Measurements from ENCODE around the gene TBX15.

DNA sequence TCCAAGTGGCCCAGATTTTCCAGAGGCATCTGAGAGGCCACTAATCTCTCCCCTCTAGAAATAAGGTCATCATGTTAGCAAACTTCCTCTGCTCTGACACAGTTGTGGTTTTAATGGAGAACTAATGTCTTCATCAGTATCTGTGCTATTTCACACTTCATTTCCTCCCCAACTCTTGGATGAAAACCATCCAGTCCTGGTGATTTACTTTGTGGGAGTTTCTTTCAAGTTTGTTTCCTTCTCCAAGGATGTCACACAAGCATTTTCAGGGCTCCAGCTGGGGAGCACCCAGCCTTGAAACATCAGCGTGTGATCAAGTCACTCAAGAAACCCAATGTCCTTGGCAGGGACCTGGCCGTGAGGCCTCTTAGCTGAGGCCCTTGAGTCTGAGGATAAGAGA, 38.8 kb downstream of the TBX15 start:
- TF ChIP-seq, protein P1, sequence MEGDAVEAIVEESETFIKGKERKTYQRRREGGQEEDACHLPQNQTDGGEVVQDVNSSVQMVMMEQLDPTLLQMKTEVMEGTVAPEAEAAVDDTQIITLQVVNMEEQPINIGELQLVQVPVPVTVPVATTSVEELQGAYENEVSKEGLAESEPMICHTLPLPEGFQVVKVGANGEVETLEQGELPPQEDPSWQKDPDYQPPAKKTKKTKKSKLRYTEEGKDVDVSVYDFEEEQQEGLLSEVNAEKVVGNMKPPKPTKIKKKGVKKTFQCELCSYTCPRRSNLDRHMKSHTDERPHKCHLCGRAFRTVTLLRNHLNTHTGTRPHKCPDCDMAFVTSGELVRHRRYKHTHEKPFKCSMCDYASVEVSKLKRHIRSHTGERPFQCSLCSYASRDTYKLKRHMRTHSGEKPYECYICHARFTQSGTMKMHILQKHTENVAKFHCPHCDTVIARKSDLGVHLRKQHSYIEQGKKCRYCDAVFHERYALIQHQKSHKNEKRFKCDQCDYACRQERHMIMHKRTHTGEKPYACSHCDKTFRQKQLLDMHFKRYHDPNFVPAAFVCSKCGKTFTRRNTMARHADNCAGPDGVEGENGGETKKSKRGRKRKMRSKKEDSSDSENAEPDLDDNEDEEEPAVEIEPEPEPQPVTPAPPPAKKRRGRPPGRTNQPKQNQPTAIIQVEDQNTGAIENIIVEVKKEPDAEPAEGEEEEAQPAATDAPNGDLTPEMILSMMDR (IDR thresholded peaks at IDR 0.05; ENCODE audit: low read depth, low read length): no peak
- no peak for TF ChIP-seq EZH2phosphoT487 (IDR thresholded peaks at IDR 0.05; ENCODE audit: low read depth)

Measured in OCI-LY3 (cell line).